GM18526 (cell line): Measurements from ENCODE around the gene TP63.

ENCODE experiments used
- POLR2A ChIP-seq: IDR thresholded peaks from 3 replicates; pipeline ENCODE4 v1.6.1; 2011; ENCODE audit not compliant: insufficient read length; ENCODE audit errors: extremely low read depth

Gene TP63

DNA sequence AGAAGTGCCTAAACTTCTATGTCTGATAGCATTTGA is at the start of gene TP63:
Gene TP63, plus strand, starts transcription at position 17 of the 36 bp plus-strand sequence. CDS start 127 bp downstream, outside the sequence.
- TF ChIP-seq POLR2A, result no peak

DNA sequence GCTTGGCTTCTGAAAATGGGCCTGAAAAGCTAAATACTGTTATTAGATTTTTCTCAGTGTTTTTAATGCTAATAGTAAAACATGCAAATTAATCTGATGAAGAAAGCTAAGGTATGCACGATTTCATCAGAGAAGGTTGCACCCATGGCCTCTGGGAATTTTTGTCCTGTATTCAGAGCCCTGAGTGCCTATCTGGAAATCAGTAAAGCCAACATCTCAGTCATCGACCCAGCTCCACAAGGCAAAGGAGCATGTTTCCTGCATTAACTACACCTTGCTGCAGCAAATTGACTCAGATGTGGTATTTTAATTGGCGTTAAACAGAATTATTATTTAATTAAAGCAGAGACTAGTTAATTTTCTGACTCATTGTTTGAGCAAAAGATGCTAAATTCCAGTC is 49.0 kb upstream of the TP63 start:
- TF ChIP-seq POLR2A, result no peak

DNA sequence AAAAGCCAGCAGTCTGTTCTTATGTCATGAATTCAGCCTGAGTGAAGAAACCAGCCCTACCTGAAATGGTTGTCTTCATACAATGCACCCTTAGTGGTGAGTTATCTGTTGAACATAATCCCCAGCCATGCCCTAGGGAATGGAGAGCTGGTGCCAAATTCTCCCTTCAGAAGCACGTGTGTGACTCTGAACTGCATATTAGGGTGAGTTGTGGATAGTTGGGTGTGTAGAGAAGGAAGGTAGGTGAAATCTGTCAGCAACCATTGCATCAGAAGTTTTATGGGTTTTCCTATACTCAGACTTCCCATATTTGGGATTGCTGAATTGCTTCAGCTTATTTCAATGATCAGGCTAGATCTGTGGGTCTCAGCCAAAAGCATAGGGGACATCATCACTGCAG is 46.5 kb upstream of the TP63 start:
- TF ChIP-seq POLR2A, result no peak

DNA sequence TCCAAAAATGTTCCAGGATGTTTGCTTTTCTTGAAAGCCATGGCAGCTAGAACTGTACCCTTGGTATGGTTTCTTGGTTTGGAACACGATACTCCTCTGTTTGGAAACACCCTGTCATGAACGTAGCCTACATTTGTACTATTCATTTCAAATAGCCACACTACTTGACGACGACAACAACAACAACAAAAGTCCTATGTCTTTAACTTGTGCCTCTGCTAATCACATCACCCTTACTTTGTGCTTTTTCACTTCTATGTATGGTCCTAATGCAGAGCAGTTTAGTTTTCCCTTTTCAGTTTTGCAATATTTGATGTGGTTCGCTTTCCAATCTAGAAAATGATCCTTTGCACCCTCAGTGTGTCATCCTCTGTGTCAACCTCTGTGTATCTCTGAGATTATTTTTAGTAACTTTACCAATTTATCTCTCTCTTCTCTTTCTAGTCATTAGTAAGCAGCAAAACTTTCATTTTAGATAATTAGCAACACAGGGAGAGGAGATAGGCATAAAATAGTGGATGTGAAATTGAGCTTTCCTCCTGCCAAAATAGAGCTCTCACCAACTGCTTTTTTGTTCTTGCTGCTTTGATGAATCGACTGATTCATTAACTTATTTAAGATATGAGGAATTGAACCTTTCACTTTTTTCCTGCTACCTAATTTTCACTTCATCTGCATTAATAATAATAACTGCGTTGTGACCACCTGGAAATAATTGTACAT is 44.1 kb upstream of the TP63 start:
- no peak for TF ChIP-seq POLR2A

DNA sequence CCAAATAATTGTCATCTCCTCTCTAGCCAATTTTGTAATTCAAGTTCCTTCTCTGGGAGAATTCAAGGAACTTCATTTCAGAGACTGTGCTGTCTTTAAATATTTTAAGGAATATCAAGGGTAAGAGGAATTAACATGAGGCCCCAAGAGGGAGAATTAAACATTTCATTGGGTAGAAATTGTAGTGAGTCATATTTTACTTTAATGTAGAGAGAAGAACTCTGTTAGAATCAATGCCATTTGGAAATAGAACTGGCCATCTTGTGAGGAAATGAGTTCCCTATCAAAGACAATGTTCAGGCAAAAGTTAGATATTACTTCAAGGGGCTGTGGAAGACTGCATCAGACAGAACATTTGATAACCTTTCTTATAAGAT is 43.5 kb upstream of the TP63 start:
- TF ChIP-seq POLR2A, result no peak

DNA sequence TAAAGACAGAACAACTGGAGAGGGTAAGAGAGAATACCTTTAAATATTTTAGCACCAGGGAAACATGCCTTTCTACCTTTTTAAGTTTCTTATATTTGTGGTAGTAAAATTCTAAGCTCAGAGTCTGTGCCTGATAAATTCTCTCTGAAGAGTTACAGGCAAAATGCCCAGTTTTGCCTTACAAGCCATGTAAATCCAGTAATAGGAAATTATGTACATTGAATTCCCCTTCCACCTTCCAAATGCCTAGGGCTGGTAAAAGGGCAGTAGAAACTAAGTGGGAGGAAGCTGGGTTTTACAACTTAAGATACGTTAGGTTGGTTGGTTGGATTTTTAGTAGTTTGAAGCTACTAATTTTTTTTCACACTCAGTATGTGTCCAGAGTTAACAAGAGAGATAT is 43.1 kb upstream of the TP63 start:
- TF ChIP-seq POLR2A, result no peak

DNA sequence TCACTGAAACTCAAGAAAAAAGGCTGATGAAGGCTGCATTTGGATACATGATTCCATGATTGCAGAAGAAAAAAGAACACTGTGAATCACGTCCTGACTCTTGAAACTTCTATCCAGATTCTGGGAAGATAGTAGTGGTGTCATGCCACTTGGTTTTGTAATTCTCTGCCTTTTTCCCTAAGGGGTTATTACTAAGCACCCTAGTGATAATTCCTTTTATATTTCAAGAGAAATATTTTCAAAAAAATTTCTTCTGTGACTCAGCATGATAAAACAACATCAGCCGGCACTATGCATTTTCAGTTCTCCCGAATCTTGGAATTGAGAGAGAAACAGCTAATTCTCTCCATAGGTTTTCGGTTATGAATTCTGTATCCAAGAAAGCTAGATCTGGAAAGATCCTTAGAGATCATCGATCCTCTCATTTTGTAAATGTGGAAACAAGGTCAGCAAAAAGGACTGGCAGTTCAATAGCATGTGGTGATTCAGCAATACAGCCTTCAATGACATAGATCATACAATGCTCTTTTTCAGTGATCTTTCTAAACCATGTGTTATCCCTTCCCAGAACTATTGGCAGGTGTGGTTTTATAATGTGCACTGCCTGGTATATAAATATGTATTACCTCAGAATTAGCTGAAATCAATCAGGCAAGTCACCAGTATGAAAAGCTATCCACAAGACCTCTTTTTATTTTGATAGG is 42.6 kb upstream of the TP63 start:
- TF ChIP-seq POLR2A, result no peak

DNA sequence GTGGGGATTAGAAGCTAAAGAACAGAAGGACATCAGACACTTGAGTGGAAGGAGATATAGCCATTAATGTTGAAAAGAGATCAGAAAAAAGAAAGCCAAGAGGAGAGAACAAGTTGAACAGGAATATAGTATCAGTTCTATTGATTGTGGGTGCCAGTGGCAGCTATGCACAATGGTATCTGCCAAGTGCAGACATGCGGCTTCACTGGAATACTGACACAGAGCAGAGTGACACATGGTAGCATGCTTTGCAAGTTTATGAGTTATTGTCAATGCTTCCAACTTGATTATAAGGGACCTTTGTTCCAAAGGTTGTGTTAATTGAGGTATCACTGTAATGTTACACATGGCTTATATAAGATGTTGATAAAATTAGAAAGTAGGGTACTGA is 42.0 kb upstream of the TP63 start:
- no peak for TF ChIP-seq POLR2A

DNA sequence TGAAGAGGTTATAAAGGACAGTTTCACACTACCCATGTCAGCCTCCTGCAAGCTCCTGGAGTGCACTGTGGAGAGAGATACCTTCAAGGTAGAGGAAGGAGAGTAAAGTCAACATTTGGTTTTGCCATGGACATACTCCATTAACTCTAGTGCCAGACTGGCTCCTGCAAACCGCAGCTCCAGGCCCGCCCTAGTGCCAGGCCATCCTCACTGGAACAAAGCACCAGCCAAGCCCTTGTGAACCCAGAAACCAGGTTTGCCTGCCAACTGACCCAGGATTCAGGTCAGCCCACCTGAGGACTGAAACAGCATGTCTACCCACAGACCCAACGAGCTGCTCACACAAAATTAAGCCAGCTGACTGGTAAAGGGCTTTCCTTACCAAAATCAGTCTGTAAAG is 41.0 kb upstream of the TP63 start:
- no peak for TF ChIP-seq POLR2A

DNA sequence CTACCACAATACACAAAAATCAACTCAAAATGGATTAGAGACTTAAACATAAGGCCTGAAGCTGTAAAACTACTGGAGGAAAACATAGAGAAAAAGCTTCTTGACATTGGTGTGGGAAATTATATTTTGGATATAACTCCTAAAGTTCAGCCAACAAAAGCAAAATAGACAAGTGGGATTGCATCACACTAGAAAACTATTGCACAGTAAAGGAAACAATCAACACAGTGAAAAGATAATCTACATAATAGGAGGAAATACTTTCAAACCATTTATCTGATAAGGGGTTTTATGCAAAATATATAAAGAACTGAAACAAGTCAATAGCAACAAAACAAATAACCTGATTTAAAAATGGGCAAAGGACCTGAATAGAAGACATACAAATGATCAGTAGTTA is 37.6 kb upstream of the TP63 start:
- TF ChIP-seq POLR2A, result no peak

DNA sequence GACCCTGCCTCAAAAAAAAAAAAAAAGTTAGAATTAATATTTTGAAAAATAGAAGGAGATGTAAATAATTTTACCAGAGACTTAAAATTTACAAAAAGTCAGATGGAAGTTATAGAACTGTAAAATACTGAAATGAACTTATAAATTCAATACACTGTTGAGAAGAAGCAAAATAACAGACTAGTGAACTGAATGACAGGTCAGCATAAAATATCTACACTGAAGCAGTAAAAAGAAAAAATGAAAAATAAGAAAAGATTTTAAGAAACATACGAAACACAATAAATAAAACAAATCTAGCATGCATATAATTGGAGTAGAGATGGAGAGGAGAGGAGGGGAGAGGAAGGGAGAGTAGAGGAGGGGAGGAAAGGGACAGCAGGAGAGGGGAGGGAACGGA is 33.3 kb upstream of the TP63 start:
- no peak for TF ChIP-seq POLR2A

DNA sequence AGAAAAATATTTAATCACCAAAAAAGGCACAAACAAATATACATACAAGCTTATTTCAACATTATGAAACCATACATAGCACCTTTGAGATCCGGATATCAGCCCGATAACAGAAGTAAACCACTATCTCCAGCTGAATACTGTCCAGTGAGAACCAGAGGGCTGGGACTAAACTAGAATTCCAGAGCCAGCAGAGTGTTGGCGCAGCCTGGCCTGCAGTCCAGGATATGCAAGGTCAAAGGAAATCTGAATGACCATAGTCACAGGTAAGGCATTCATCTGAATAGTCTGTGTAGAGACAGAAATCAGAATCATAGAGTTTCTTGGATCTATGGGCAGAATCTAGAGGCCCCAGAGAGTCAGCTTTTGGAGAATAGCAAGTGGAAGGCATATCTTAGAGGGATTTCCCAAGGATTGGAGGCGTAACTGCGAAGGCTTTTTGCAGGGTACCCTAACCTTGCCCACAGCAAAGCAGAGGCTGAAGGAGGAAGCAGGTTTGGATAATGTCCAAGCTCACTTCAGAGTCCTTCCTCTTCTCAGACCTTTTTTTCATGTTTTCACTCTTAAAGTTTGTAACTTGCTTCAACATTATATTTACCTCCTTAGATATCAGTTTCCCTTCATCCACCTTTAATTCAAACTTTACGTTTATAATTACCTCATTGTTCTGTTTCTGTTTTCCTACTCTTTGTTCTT is 32.5 kb upstream of the TP63 start:
- no peak for TF ChIP-seq POLR2A

DNA sequence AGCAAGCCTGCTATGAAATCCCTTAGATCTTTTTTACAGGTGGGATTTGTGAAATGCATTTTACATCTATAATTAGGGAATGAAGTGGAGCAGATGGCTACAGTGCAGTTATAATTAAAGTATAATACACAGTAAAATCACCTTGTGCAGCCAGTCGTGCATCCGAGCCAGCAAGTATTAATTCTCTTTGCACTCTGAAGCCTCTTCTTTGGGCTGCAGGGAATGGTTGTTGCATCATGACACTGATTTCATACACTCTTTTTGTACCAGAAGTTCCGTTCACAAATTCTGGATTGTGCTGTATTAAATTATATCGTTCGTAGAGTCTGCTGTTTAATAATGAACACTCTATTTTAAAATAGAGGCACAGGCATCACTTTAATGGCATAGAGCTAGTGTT is 28.7 kb upstream of the TP63 start:
- TF ChIP-seq POLR2A, result no peak

DNA sequence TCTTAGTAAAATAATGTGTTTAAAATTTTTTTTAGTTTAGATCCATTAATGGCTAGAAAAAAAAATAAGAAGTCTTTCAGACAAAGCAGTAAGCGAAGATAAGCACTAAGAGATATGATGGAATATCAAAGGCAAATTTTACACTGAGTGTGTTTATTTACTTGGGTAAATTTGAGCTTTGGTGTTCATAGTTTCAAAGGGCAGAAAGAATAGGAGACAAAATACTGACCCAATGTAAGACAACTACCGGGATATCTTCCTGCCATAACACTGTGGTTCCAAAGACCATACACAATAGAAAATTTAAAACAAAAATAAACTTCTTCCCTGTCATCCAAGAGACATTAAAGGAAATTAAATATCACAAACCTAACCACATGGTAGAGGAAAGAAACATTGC is 25.5 kb upstream of the TP63 start:
- TF ChIP-seq POLR2A, result no peak

DNA sequence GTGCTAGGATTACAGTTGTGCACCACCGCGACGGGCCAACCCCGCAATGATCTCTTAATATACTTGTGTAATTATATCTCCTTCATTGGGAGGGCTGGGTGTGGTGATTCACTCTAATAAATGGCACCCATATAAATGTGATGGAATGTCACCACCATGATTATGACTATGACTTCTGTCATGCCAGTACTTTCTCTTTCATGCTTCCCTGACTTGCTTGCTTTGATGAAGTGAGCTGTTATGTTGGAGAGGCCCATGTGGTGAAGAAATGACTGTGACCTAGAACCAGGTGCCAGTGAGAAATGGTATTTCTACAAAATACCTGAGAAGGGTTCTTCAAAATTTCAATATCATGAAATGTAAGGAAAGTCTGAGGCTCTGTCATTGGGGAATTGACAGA is 24.4 kb upstream of the TP63 start:
- TF ChIP-seq POLR2A, result no peak

DNA sequence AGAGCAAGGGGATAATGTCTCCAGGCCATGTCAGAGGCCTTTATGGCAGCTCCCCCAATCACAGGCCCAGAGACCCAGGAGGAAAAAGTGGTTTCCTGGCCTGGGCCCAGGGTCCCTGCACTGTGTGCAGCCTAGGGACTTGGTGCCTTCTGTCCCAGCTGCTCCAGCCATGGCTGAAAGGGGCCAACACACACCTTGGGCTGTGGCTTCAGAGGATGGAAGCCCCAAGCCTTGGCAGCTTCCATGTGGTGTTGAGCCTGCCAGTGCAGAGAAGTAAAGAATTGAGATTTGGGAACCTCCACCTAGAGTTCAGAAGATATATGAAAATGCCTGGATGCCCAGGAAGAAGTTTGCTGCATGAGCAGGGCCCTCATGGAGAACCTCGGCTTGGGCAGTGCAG is 18.1 kb upstream of the TP63 start:
- no peak for TF ChIP-seq POLR2A
